A549 (cell line): ENCODE measurements around the gene GBE1.

ENCODE experiments used
- CTCF ChIP-seq: fragments of >200 bp; sonication (Bioruptor Twin); formaldehyde crosslinking; IDR thresholded peaks from 3 replicates; pipeline ENCODE4 v1.5.1; 2016
- EP300 ChIP-seq, 2 experiments: fragments of >200 bp; sonication (Bioruptor Twin); formaldehyde crosslinking; IDR thresholded peaks; 2 replicates in 1 of 2; 3 replicates in 1 of 2; pipeline ENCODE4 v1.6.1; 2016 to 2017
- MAX ChIP-seq: IDR thresholded peaks from 2 replicates; pipeline ENCODE4 v1.6.1; 2012
- POLR2A ChIP-seq: IDR thresholded peaks from 2 replicates; pipeline ENCODE4 v1.6.1; 2012; ENCODE audit warnings: mild to moderate bottlenecking, low read length

GRCh38 chr3:81776643-81777042 is 15.2 kb upstream of the GBE1 start:
- TF ChIP-seq MAX (no peak), POLR2A (no peak), CTCF (no peak), EP300 (IDR thresholded peaks at IDR 0.05) (no peak)
